ENCODE results near the gene KCNMA1.

Gene KCNMA1

DNA sequence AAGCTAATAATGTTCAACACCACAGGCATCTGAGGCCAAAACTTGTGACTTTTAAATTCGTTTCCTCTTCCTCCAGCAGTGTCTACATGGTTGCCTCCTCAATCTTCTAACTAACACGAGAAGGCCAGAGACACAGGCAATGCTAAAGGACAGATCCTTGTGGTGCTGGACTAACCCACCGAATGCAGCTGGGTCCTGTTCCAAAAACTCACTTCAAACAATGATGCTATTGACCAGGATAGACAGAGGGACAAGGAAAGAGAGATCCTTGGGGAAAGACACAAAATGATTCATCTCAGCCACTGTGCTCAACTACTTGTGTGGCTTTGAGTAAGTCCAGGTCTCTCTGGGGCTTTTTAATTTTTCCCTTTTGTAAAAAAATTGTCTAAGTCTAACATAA lies 107.6 kb downstream of the KCNMA1 start:
- TF ChIP-seq, protein P1, sequence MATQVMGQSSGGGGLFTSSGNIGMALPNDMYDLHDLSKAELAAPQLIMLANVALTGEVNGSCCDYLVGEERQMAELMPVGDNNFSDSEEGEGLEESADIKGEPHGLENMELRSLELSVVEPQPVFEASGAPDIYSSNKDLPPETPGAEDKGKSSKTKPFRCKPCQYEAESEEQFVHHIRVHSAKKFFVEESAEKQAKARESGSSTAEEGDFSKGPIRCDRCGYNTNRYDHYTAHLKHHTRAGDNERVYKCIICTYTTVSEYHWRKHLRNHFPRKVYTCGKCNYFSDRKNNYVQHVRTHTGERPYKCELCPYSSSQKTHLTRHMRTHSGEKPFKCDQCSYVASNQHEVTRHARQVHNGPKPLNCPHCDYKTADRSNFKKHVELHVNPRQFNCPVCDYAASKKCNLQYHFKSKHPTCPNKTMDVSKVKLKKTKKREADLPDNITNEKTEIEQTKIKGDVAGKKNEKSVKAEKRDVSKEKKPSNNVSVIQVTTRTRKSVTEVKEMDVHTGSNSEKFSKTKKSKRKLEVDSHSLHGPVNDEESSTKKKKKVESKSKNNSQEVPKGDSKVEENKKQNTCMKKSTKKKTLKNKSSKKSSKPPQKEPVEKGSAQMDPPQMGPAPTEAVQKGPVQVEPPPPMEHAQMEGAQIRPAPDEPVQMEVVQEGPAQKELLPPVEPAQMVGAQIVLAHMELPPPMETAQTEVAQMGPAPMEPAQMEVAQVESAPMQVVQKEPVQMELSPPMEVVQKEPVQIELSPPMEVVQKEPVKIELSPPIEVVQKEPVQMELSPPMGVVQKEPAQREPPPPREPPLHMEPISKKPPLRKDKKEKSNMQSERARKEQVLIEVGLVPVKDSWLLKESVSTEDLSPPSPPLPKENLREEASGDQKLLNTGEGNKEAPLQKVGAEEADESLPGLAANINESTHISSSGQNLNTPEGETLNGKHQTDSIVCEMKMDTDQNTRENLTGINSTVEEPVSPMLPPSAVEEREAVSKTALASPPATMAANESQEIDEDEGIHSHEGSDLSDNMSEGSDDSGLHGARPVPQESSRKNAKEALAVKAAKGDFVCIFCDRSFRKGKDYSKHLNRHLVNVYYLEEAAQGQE (IDR thresholded peaks at IDR 0.05; ENCODE audit: low read depth): no peak
- no peak for TF ChIP-seq EGR1 (IDR thresholded peaks at IDR 0.05)
- no peak for TF ChIP-seq RAD21 (IDR thresholded peaks at IDR 0.05; ENCODE audit: low read depth)
- no peak for TF ChIP-seq FOXM1 (IDR thresholded peaks at IDR 0.05; ENCODE audit: borderline replicate concordance, low read depth)
- TF ChIP-seq, protein P2, sequence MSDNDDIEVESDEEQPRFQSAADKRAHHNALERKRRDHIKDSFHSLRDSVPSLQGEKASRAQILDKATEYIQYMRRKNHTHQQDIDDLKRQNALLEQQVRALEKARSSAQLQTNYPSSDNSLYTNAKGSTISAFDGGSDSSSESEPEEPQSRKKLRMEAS (IDR thresholded peaks at IDR 0.05): no peak
- no peak for TF ChIP-seq TAF1 (IDR thresholded peaks at IDR 0.05; ENCODE audit: low read depth)
- TF ChIP-seq TEAD4 (IDR thresholded peaks at IDR 0.05): no peak
- TF ChIP-seq, protein P3, sequence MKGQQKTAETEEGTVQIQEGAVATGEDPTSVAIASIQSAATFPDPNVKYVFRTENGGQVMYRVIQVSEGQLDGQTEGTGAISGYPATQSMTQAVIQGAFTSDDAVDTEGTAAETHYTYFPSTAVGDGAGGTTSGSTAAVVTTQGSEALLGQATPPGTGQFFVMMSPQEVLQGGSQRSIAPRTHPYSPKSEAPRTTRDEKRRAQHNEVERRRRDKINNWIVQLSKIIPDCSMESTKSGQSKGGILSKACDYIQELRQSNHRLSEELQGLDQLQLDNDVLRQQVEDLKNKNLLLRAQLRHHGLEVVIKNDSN (IDR thresholded peaks at IDR 0.05): no peak
- no peak for TF ChIP-seq NFIC (IDR thresholded peaks at IDR 0.05)
- TF ChIP-seq CREB1 (IDR thresholded peaks at IDR 0.05; ENCODE audit: low read depth): no peak
- no peak for TF ChIP-seq CEBPB (IDR thresholded peaks at IDR 0.05)
- TF ChIP-seq YY1 (IDR thresholded peaks at IDR 0.05; ENCODE audit: low read depth): no peak
- no peak for TF ChIP-seq EP300 (IDR thresholded peaks at IDR 0.05; ENCODE audit: borderline replicate concordance)
- no peak for TF ChIP-seq TCF12 (IDR thresholded peaks at IDR 0.05; ENCODE audit: low read depth)
- no peak for TF ChIP-seq ZBTB7A (IDR thresholded peaks at IDR 0.05; ENCODE audit: low read depth)

GRCh38 chr10:77529050-77529576 lies 108.5 kb downstream of the KCNMA1 start:
- TF ChIP-seq, protein P1 (IDR thresholded peaks at IDR 0.05; ENCODE audit: low read depth): no peak
- no peak for TF ChIP-seq FOXM1 (IDR thresholded peaks at IDR 0.05; ENCODE audit: borderline replicate concordance, low read depth)
- TF ChIP-seq EP300 (IDR thresholded peaks at IDR 0.05; ENCODE audit: borderline replicate concordance): no peak
- TF ChIP-seq TAF1 (IDR thresholded peaks at IDR 0.05; ENCODE audit: low read depth): no peak
- TF ChIP-seq CREB1 (IDR thresholded peaks at IDR 0.05; ENCODE audit: low read depth): no peak
- no peak for TF ChIP-seq NFIC (IDR thresholded peaks at IDR 0.05)
- TF ChIP-seq, protein P3 (IDR thresholded peaks at IDR 0.05): no peak
- TF ChIP-seq EGR1 (IDR thresholded peaks at IDR 0.05): no peak
- TF ChIP-seq ZBTB7A (IDR thresholded peaks at IDR 0.05; ENCODE audit: low read depth): no peak

GRCh38 chr10:77527839-77528238 lies 109.8 kb downstream of the KCNMA1 start:
- TF ChIP-seq TEAD4 (IDR thresholded peaks at IDR 0.05) (no peak), YY1 (IDR thresholded peaks at IDR 0.05; ENCODE audit: low read depth) (no peak), EGR1 (IDR thresholded peaks at IDR 0.05) (no peak), FOXM1 (IDR thresholded peaks at IDR 0.05; ENCODE audit: borderline replicate concordance, low read depth) (no peak), RAD21 (IDR thresholded peaks at IDR 0.05; ENCODE audit: low read depth) (no peak), EP300 (IDR thresholded peaks at IDR 0.05; ENCODE audit: borderline replicate concordance) (no peak), ZBTB7A (IDR thresholded peaks at IDR 0.05; ENCODE audit: low read depth) (no peak), CEBPB (IDR thresholded peaks at IDR 0.05) (no peak), TAF1 (IDR thresholded peaks at IDR 0.05; ENCODE audit: low read depth) (no peak), CREB1 (IDR thresholded peaks at IDR 0.05; ENCODE audit: low read depth) (no peak), NFIC (IDR thresholded peaks at IDR 0.05) (no peak), TCF12 (IDR thresholded peaks at IDR 0.05; ENCODE audit: low read depth) (no peak)
- TF ChIP-seq, protein P3 (IDR thresholded peaks at IDR 0.05): no peak
- TF ChIP-seq, protein P1 (IDR thresholded peaks at IDR 0.05; ENCODE audit: low read depth): no peak
- TF ChIP-seq, protein P2 (IDR thresholded peaks at IDR 0.05): no peak

Measured in Ishikawa (cell line).